Endothelial cell of hepatic sinusoid (primary cell): ENCODE results near the gene TMEM94.
"Not testable (repeated sequence)": the region's sequence is repeated elsewhere in the genome, so short reads cannot be mapped to it uniquely, and the experiment has no call there.

ENCODE experiments used
- in situ Hi-C: cut with HindIII; loops from 2 replicates; pipeline ENCODE4 v1.10.0; 2017; ENCODE audit warnings: low sequenced_read_pairs

TMEM94 gene

DNA sequence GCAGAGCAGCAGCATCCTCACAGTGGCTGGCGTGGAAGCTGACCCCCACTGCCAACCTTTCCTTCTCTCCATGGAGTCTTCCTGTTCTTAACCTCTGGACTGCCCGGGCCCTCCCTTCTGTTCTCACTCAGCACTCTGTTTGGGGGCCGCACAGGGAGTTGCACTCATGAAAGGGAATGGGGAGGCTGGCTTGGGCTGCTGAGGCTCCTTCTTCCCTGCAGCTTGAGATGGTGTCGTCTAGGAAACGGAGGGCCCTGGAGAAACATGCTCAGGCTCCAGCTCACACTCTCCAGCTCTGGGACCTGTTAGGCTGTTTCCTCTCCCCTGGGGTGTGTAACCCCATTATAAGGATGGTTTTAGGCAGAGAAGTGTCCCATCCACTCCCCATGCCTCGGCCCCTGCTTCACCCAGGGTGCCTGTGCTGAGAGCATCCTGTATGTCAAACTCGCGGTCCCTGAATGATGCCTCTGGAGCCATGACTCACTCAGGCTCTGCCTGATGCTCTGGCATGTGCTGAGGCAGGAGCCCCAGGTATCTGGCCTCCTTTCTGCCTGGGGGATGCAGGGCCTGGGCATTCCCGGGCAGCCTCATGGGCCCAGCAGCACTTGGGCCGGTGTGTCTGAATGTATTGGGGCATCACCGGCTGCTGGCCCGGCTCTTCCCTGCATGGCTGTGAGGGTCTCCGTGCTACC, 18.9 kb downstream of the TMEM94 start:
- in situ Hi-C loops = no loop called here

DNA sequence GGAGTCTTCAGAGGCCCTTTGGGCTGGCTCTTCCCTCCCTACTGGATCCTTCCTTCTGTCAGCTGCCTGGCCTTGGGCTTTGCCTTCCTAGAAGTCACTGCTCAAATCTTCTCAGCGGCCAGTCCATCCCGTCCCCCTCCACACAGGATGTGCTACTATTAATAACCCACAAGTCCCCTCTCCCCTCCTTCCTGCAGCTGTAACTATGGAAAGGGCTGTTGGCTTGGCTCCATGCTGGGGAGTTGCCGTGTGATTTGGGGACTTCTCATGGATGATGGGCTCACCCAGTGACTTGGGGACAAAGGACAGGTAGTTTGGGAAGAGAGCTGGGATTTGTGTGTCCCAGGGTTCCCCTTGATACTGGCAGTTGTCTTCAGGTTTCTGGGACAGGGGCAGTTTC, 19.4 kb downstream of the TMEM94 start:
- in situ Hi-C loops = no loop called here

DNA sequence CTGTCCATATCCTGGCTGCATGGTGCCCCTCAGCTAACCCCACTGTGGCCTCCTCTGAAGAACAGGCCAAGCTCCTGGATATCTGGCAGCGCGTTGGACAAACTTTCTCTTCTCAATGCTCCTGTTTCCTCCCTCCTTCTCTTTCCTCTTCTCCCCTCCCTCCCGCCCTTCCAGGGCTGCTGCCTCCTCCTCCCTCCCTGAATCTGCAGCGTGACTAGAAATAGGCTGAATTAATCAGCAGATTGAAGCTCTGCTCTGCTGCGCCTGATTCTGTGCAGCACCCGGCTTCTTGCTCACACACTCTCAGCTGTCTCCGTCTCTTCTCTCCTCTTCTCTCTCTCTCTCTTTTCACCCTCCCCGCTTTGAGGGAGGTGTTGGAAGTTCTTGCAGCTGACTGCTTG, 19.8 kb downstream of the TMEM94 start:
- in situ Hi-C loops = no loop called here

DNA sequence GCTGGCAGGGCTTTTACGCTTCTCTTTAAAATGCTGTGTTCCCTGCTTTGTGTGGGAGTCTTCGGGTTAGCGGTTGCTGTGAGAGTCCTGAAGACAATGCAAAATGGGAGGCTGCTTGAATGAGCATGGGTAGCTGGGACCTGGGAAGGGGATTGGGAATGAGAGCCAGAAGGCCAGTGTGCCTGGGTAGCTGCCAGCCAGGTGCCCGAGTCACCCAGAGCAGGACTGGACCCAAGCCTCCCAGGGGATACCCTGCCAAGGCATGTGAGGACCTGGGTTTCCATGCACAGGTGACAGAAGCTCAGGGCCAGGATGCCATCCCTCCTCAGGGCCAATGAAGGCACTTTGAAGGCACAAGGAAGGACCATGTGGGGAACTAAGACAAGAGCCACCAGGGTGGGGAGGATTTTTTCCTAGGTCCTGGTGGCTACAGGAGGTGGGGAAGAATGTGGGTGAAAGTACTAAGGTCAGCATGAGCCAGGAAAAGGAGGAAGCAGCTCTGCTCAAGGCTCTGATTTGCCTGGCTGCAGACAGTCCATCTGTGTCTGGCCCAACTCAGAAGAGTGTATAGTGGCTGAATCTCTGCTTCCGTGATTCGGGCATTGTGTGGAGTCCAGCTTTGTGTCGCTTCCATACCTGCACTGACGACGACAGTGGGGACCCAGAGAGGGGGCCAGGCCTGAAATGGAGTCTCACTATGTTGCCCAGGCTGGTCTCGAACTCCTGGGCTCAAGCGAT, 20.5 kb downstream of the TMEM94 start:
- in situ Hi-C loops = no loop called here

DNA sequence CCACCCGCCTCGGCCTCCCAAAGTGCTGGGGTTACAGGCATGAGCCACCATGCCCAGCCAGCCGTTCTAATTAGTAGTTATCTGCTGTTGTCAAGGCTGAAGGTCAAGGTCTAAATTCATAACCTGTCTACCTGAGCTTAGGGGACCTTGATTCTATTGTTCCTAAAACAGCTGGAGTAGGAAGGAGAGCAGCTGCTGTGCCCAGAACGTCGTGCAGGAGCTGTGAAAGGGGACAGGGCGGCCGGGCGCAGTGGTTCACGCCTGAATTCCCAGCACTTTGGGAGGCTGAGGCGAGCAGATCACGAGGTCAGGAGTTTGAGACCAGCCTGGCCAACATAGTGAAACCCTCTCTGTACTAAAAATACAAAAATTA, 21.0 kb downstream of the TMEM94 start:
- in situ Hi-C loops = not testable (repeated sequence)

DNA sequence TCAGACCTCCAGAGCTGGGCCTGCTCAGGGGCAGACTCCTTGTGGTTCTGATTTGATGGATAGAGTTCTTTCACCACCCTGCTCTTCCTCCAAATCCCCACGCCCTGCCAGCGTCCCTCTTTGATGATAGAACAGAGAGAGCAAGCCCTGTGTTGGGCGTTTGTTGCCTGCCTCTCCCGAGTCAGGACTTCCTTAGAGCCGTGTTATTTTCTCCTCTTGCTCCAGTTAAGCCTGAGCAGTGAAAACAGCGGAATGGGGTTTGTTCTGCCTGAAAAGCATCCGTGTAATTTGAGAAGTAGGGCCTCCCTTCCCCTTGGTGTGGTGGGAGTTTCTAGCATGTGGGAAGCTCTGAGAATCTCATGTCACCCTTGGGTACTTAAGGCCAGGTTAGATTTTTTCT, 22.1 kb downstream of the TMEM94 start:
- in situ Hi-C loops = no loop called here

DNA sequence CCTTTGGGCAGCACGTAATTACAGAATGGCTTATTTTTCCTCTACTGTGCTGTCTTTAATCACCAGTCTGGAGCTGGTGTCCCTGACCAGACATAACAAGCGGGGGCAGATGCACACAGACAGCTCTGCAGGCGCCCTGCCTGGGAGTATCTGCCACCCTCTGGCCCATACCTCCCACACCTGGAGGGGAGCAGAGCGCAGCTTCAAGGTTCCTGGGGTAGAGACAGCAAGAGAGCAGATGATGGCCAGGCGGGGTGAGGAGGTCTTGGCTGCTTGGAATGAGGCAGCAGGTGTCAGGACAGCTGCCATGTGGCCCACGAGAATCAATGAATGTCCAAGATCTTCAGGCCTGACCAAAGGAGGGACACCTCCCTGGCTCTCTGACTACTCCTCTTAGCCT, 23.8 kb downstream of the TMEM94 start:
- in situ Hi-C loops = no loop called here

DNA sequence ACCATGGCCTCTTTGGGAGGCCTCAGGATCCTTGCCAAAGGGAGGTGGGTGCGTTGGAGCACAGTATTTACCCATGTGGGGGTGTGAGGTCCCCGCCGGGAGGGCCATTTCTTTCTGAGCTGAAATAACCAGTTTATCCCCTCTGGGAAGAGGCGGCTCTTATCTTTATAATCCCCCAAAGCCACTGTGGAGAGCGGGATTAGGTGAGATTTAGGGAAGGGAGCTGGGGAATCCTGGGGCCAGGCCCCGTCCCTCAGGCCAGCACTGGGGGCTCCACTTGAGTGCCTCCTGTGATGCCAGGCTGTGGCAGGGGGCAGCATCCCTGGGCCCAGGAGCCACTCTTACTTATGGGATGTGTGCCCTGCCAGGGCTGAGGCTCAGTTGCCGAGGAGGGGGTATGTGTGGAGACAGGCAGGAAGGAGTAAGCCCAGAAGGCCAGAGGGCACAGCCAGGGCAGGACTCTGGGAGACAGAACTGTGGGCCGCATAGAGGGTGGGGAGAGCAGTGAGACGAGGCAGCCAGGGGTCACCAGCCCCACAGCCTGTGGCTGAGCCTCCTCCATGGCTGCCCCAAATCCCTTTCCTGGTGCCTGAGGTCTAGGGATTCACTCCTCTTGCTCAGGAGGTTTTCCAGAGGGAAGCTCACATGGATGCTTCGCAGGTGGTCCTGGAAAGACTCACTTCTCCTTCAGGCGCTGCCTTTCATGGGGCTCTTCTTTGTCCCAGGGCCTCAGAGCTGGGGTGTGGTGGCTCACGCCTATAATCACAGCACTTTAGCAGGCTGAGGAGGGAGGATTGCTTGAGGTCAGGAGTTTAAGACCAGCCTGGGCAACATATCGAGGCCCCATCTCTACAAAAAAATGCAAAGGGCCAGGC, 25.0 kb downstream of the TMEM94 start:
- in situ Hi-C loops = no loop called here

DNA sequence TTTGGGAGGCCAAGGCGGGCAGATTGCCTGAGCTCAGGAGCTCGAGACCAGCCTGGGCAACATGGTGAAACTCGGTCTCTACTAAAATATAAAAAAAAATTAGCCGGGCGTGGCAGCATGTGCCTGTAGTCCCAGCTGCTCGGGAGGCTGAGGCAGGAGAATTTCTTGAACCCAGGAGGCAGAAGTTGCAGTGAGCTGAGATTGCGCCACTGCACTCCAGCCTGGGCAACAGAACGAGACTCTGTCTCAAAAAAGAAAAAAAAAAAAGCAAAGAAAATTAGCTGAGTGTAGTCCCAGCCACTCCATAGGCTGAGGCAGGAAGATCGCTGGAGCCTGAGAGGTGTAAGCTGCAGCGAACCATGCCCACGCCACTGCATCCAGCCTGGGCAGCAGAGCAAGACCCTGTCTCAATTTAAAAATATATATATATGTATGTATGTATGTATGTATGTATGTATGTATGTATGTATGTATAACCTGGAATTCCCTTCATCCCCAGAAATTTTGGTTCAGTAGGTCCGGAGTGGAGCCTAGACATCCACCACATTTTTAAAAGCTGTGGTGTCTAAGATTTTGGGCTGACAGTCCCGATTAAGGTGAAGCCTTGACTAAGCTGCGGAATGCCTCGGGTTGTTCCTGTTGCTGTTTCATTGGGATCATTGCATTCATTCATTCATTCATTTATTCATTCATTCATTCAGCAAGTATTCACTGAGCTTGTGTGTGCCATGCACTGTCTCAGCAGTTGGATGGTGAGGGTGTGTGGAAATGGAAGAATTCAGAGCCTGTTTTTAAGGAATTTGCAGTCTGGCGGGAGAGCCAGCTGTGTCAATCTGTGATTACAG, 25.9 kb downstream of the TMEM94 start:
- in situ Hi-C loops = no loop called here

DNA sequence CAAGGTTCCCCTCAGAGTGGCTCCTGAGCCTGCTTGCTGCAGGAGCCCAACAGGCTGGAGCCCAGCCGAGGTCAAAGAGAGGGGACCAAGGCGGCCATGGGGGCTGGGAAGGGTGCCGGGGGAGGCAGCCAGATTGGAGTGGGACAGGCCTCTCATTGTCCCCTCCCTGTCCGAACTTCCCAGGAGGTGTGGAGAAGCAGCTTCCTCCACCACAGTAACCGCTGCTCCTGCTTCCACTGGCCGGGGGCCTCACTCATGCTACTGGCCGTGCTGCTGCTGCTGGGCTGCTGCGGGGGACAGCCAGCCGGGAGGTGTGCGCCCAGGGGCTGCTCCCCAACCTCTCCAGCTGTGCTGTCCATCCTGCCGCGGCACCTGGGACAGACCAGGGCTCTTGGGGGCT, 29.3 kb downstream of the TMEM94 start:
- in situ Hi-C loops = loop anchor here (5.0 kb wide), 2 partner anchors 33 to 73 kb away; no protein-coding TSS in a partner anchor

DNA sequence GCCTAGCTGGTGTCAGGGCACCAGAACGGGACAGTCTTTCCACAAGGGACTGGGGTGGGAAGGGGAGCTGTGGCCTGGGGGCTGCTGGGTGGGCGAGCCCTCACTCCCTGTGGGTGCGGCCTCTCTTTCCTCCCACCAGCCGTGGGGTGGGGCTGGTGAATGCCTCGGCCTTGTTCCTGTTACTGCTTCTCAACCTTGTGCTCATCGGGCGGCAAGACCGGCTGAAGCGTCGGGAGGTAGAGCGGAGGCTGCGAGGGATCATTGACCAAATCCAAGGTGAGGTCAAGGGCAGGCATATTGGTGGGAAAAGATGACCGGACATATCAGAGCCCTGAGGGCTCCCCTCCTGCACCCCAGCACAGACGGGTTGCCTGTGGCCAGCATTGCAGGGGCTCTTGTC, 29.7 kb downstream of the TMEM94 start:
- in situ Hi-C loops = loop anchor here (5.0 kb wide), 2 partner anchors 34 to 74 kb away; no protein-coding TSS in a partner anchor

DNA sequence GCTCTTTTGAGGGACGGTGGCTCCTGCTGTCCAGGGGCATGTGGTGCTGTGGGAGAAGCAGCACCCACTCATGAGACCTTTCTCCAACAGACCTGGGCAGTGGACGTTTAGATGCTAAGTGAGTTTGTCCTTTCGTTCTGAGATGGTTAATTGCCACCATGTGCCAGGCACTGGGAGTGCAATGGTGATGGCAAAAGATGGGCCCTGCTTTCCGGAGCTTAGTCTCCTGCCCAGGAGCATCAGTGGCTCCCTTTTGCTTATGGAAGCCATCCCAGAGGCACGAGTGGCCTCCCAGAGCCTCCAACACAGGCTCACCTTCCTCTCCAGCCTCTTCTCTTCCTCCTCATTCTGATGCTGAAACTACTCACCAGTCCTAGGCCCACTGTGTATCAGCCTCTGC, 30.5 kb downstream of the TMEM94 start:
- in situ Hi-C loops = loop anchor here (5.0 kb wide), 2 partner anchors 35 to 75 kb away; no protein-coding TSS in a partner anchor

DNA sequence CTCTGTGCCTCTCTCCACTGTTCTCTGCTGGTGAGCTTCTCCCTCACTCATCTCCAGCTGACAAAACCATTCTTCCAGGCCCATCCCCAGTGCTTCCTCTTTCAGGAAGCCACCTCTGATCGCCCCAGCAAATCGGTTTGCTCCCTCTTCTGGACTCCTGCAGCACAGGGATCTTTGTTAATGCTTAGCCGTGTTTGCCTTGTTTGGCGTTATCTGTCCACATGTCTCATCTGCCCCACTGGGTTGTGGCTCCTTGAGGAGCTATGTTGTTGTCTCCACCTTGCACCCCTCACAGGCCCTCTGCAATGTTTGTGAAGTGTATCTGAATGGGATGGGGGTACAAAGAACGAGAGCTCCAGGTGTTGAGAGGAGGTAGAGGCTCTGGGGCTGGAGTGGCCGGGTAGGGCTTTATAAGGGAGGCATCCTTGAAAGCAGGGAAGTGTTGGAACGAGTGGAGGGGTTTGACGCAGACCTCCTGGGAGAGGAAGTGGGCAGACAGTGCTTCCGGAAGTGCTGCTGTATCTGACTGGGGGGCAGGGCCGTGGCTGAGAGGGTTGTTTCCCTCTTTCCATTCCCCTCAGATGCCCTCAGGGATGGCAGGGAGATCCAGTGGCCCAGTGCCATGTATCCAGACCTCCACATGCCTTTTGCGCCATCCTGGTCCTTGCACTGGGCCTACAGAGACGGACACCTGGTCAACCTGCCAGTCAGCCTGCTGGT, 31.1 kb downstream of the TMEM94 start:
- in situ Hi-C loops = loop anchor here (5.0 kb wide), 2 partner anchors 35 to 75 kb away; no protein-coding TSS in a partner anchor

DNA sequence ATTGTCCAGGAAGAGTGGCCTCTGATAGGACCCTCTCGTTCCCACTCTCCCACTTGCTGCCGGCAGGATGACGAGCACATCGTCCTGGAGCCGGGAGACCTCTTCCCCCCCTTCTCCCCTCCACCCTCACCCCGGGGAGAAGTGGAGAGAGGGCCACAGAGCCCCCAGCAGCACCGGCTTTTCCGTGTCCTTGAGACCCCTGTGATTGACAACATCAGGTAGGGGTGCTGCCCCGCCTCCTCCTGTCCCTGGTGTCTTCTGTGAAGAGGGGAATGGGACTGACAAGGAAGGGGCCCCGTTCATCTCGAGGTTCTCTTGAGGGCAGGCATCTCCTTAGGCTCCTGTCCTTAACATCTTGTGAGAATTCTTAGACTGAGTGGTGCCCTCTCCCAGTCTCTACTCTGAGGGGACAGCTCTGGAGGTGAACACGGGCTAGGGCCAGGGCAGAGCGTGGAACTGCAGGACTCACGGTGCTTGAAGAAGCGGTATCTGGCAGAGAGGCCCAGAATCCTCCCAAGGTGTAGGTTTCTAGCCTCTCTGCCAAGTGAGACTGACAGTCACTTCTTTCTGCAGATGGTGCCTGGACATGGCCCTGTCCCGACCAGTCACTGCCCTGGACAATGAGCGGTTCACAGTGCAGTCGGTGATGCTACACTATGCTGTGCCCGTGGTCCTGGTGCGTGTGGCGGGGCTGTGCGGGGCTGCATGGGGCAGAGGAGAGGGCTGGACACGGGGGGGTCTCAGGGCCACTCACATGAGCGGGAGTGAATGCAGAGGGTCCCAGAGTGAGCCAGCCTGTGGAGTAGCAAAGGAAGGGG, 32.5 kb downstream of the TMEM94 start:
- in situ Hi-C loops = loop anchor here (5.0 kb wide), 2 partner anchors 37 to 77 kb away; no protein-coding TSS in a partner anchor

DNA sequence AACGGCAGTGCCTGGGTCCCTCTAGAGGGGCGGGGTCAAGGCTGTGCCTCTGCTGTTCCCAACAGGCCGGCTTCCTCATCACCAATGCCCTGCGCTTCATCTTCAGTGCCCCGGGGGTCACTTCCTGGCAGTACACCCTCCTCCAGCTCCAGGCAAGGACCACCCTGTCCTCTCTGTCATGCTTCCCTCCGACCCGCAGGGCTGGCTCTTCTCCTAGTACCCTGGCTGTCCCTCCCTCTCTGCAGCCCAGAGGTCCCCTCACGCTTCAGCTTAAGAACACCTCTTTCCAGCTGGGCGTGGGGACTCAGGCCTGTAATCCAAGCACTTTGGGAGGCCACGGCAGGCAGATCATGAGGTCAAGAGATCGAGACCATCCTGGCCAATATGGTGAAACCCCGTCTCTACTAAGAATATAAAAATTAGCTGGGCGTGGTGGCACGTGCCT, 33.1 kb downstream of the TMEM94 start:
- in situ Hi-C loops = loop anchor here (5.0 kb wide), 2 partner anchors 37 to 77 kb away; no protein-coding TSS in a partner anchor

DNA sequence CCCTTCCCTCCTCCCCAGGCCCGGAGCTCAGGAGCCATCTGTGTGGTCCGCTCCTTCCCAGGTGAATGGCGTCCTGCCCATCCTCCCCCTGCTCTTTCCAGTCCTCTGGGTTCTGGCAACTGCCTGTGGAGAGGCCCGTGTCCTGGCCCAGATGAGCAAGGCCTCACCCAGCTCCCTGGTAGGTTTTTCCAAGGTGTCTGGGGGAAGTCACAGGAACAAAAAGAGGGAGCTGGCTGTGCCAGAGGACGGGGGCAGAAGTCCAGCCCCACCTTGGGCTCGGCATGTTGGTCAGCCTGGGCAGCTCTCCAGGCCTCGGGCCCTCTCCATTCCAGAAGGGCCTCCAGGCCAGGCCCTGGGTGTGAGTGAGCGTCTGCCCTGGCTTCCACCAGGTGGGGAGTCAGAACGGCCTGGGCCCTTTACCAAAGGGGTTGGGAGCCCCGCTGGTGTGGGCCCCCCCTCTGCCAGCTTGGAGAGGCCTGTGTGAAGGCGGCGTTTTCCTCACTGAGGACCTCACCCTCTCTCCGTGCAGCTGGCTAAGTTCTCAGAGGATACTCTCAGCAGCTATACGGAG, 33.8 kb downstream of the TMEM94 start:
- in situ Hi-C loops = no loop called here

DNA sequence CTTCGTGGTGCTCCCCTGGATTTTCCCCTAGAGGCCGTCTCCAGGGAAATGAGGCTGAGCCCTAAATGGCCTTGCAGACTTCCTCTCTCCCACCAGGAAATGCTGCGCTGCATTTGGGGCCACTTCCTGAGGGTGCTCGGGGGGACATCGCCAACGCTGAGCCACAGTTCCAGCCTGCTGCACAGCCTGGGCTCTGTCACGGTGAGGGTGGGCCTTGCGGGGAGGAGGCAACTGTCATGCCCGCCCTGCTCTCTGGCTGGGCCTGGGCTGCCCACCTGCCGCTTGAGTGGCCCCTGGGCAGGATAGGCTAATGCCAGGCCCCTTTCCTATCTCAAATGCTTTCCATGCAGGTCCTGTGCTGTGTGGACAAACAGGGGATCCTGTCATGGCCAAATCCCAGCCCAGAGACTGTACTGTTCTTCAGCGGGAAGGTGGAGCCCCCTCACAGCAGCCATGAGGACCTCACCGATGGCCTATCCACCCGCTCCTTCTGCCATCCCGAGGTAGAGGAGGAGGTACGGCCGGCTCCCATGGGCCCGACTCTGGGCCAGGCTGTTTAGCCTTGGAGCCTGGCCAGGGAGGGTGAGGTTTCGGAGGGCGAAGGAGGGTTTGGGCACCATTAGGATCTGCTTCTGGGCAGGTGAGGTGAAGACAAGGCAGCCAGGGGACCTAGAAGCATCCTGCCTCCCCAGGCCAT, 34.7 kb downstream of the TMEM94 start:
- in situ Hi-C loops = no loop called here

DNA sequence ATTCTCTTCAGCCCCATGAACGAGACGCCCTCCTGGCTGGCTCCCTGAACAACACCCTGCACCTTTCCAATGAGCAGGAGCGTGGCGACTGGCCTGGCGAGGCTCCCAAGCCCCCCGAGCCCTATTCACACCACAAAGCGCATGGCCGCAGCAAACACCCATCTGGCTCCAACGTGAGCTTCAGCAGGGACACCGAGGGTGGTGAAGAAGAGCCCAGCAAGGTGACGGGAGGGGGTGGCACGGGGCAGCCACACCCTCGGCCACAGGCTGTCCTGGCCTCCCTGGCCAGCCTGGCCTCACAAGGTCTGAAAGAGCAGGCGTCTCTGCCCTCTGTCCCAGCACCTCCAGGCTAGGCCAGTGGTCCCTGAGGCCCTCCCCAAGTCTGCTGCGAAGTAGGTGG, 35.2 kb downstream of the TMEM94 start:
- in situ Hi-C loops = no loop called here
